MM.1S (cell line): Measurements from ENCODE around the gene HMG20A.

Experiments used
- CTCF ChIP-seq: fragments of 300-600 bp; sonication (generic); IDR thresholded peaks from 2 replicates; pipeline ENCODE4 v1.5.1; 2016; ENCODE audit warnings: antibody characterized with exemption, low read length, mixed read lengths
- EZH2 ChIP-seq: fragments of 300-600 bp; sonication (generic); optimal IDR thresholded peaks from 2 replicates; pipeline ENCODE3; 2017; ENCODE audit warnings: low read depth, mild to moderate bottlenecking, antibody characterized with exemption, low read length, mixed read lengths

- no peak for TF ChIP-seq CTCF
- no peak for TF ChIP-seq EZH2
These were observed 72.7 kb downstream of the HMG20A start for GRCh38 chr15:77493324-77493907.
